ENCODE data around the gene GABRG3.
"Not testable (repeated sequence)": the region's sequence is repeated elsewhere in the genome, so short reads cannot be mapped to it uniquely, and the experiment has no call there.

The GABRG3 gene

DNA sequence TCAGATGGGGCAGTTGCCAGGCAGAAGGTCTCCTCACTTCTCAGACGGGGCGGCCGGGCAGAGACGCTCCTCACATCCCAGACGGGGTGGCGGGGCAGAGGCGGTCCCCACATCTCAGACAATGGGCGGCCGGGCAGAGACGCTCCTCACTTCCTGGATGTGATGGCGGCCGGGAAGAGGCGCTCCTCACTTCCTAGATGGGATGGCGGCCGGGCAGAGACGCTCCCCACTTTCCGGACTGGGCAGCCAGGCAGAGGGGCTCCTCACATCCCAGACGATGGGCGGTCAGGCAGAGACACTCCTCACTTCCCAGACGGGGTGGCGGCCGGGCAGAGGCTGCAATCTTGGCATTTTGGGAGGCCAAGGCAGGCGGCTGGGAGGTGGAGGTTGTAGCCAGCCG, 33.2 kb downstream of the GABRG3 start:
- DNase-seq, result not testable (repeated sequence)

DNA sequence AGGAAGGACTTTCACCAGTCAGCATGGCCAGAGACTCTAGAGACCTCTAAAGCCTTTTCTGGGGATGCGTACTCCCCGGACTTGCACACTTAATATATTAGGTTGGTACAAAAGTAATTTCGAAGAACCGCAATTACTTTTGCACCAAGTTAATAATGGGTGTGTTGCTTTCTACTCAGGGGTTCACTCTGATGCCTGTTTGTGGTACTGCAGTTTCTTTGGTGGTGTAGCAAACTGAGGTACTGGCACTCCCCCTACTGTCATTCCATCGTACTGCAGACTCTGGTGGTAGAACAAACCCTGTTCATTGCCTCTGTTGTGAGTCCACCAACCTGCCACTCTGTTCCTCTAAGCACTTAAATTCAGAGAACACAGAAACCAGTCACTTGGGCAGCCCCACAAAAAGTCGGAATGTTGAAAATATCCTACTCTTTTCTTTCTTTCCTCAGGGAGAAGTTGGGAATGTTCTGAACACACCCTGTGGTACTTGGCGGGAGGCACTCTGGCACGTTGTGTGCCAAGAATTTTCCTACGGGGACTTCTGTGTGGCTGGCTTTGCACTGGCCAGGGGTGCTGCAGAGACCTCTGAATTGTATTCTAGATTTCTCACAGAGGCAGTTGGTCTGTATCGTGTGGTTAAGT, 46.3 kb downstream of the GABRG3 start:
- no peak for DNase-seq

DNA sequence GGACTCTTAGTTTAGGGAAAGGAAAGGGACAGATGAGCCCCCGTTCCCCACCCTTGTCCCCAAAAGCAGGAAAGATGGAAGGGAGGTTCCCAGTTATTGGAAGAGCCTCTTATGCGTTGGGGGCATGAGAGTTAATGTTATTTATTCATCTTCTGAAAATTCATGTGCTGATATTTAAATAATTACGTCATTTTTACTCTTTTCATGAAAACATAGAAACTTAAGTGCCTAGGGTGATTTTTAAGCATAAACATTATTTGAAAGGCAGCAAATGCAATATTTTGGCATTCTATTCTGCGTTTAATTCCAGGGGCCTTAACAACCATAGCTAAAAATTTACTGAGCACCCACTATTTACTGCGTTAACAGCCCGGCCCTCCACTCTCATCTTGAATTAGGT, 48.7 kb downstream of the GABRG3 start:
- DNase-seq, result no peak

- DNase-seq, result no peak
These were observed 54.5 kb downstream of the GABRG3 start for GRCh38 chr15:27025481-27025966.

- no peak for DNase-seq
These were observed 56.2 kb downstream of the GABRG3 start for GRCh38 chr15:27027229-27027628.

DNA sequence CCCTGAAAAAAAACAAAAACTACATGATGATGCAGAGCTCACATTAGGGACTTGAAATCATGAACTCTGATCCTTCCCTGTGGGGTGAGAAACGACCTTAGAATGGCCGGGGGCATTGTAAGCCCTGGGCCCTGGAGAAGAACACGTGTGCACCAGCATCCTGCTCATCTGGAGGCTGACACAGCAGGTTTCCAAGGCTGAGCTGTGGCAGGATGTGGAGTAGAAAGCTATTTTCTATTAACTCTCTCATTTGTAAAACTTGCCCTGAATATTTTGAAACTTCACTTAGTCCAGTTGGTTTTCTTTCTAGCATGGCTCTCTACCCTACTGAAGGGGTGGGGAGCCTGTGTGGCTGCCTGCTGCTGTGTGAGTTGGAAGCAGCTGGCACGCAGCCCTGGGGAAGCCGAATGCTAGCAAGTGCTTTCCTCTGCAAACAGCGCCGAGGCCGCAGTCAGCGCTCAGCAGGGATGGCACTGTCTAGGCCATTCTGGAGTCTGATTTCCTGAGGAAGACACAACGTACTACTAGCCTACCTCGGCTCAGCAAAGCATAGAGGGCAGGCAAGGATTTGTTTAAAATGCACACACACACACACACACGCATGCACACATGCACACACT, 58.0 kb downstream of the GABRG3 start:
- no peak for DNase-seq

GRCh38 chr15:27036210-27036609, 65.2 kb downstream of the GABRG3 start:
- DNase-seq, result no peak

DNA sequence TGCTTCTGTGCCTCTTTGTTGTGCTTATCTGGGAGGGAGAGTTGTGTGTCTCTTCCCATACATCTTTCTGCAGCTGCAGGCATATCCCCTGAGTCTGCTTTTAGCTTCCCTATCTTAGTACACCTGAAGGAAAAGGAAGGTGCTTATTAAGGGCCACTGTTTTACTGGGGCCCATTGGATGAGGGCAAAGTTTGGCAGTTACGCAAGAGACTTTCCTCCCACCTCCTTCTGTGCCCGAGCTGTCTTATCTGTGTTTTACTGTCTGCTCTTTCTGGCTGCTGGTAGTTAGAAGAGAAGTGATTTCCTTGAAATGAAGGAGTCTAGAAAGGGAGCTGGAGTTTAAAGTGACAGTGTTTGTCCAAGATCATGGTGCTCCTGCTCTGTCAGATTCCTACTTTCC, 66.5 kb downstream of the GABRG3 start:
- DNase-seq, result no peak

DNA sequence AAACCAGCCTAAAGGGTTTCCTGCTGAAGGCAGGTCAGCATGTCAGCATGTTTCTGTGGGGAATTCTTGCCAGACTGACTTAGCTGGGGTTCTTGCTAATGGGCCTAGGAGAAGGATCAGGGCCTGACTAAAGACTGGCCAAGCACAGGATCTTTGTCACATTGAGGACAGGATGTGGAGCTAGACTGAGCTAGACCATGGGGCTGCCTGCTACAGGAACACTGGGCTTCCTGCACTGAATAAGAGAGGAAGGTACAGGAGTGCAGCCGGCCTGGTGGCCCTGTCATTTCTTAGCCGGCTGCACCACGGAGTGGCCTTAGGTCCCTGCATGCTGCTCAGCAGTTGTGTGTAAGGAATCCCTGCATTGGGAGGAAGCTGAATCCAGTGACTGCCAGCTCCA, 68.2 kb downstream of the GABRG3 start:
- DNase-seq, result no peak

- DNase-seq, result no peak
These were observed 71.2 kb downstream of the GABRG3 start for GRCh38 chr15:27042230-27042629.

- DNase-seq, result no peak
These were observed 71.7 kb downstream of the GABRG3 start for GRCh38 chr15:27042646-27043045.

DNA sequence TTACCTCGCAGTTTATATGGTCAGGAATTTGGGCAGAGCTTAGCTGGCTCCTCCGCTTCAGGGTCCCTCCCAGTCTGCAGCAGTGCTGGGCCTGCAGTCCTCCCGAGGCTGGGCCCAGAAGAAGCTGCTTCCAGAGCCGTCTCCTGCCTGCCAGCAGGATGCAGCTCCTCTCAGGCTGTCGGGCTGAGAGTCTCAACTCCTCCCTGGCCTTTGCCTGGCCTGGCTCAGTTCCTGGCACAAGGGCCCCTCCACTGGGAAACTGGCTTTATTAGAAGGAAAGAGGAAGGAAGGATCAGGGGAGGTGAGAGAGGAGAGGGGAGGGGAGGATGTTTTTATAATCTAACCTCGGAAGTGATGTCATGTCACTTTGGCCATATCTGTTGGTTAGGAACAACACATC, 72.8 kb downstream of the GABRG3 start:
- DNase-seq, result no peak

DNA sequence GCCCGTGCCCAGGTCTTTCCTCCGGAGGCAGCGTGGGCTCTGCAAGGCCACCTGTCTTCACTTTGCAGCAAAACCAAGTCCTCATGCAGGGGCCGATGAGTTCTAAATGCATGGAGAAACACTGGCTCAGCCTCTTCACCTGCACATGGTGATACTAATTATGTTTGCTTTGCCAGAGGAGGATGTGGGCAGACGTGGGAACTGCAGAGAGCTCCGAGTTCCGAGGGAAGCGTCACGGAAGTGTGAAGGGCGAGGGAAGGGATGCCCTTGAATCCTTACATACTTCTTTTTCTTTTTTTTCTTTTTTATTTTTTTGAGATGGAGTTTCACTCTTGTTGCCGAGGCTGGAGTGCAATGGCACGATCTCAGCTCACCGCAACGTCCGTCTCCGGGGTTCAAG, 74.8 kb downstream of the GABRG3 start:
- no peak for DNase-seq

GRCh38 chr15:27046880-27047279, 75.9 kb downstream of the GABRG3 start:
- no peak for DNase-seq

GRCh38 chr15:27050163-27050562, 79.2 kb downstream of the GABRG3 start:
- no peak for DNase-seq

DNA sequence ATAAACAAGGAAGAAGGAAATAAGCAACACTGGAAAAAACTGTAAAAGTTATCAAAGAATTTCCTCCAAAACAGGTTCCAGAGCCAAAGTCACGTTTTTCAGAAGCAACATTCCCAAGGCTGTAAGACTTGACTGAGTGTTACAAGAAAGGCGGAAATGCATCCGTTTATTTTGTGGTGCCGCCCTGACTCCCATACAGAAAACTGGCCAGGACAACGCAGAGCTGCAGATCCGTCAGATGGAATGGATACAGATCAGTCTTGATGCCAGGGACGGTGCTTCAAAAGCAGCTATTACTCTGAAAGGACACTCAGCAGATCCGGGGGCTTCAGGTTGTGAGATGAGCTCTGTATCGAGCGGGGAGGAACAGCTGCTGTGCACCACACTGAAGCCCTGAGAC, 83.4 kb downstream of the GABRG3 start:
- DNase-seq, result no peak

- DNase-seq, result no peak
These were observed 87.1 kb downstream of the GABRG3 start for GRCh38 chr15:27057904-27058645.

- DNase-seq, result no peak
These were observed 88.0 kb downstream of the GABRG3 start for GRCh38 chr15:27058939-27059338.

- DNase-seq, result no peak
These were observed 88.7 kb downstream of the GABRG3 start for GRCh38 chr15:27059610-27060202.

GRCh38 chr15:27061739-27062138, 90.8 kb downstream of the GABRG3 start:
- DNase-seq, result no peak

DNA sequence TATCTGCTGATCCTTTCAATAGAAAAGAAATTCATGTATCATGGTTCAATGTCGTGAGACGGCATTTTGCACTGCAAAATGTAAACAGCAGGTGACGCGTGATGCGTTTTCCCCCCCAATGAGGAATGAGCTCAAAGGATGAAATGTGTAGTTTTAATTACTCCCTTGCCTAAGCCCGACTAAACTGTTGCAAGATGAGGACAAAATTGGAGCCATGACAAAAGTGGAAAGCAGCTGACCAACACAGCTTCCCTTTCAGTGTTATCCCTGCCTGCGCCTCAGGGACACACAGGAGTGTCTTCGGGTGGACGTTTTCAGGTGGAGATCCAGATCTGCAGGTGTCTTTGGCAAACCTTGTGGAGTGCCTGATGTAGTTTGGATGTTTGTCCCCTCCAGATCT, 92.0 kb downstream of the GABRG3 start:
- DNase-seq, result no peak

- no peak for DNase-seq
These were observed 93.1 kb downstream of the GABRG3 start for GRCh38 chr15:27064080-27064479.

- no peak for DNase-seq
These were observed 94.2 kb downstream of the GABRG3 start for GRCh38 chr15:27065151-27065550.

- no peak for DNase-seq
These were observed 94.8 kb downstream of the GABRG3 start for GRCh38 chr15:27065785-27066184.

All from activated gamma-delta T cell treated with Interleukin-2 at 50 U/mL for 16 hours (primary cell).